Left renal cortex interstitium (tissue), 4 donors: ENCODE measurements around the gene ACTL10. TPM values are rescaled to one million over a fixed set of nuclear protein-coding genes. Genes with fewer than 3 reads are reported as not detected.

Experiments
- polyA plus RNA-seq, 4 donors: library from polyadenylated mRNA; unstranded; fragments of 120-200 nt; gene quantifications; one replicate each; pipeline ENCODE4 v1.2.1, GENCODE V29; 2013; ENCODE audit not compliant: insufficient read length in 4 of 4

ACTL10 gene
- polyA plus RNA-seq, 4 donors, result 0.35 to 0.75 (median 0.55) TPM

Other genes with a start within 250 kb of the ACTL10 start
- gene SNTA1, start 223.2 kb upstream of the ACTL10 start, polyA plus RNA-seq, result 10 to 100 TPM in 3 of 4 donors, 1 to 10 TPM in 1; 8.6 to 14.3 (median 11.3) TPM
- 10 to 100 TPM; 20.6 to 36.3 (median 28.4) TPM for gene CBFA2T2, start 176.8 kb upstream of the ACTL10 start, polyA plus RNA-seq
- under 1 TPM; 0.11 to 0.46 (median 0.44) TPM for gene C20orf144, start 4.6 kb upstream of the ACTL10 start, polyA plus RNA-seq
- gene NECAB3, start 7.5 kb downstream of the ACTL10 start, polyA plus RNA-seq, result 10 to 100 TPM; 15.2 to 23.0 (median 21.0) TPM
- 10 to 100 TPM; 10.5 to 16.1 (median 13.7) TPM for gene E2F1, start 19.4 kb downstream of the ACTL10 start, polyA plus RNA-seq
- 1 to 10 TPM; 8.3 to 9.8 (median 9.2) TPM for gene PXMP4, start 53.4 kb downstream of the ACTL10 start, polyA plus RNA-seq
- 1 to 10 TPM; 2.4 to 5.0 (median 3.6) TPM for gene ZNF341, start 65.1 kb downstream of the ACTL10 start, polyA plus RNA-seq
- gene CHMP4B, start 144.4 kb downstream of the ACTL10 start, polyA plus RNA-seq, result 100 to 1,000 TPM in 3 of 4 donors, 10 to 100 TPM in 1; 95.2 to 116 (median 108) TPM